PC-9 (cell line): Measurements from ENCODE around the gene KIFAP3. TPM values are rescaled to one million over a fixed set of nuclear protein-coding genes. Genes with fewer than 3 reads are reported as not detected.
A peak's percentile ranks its signal among the peaks of the same experiment; 100 is the strongest.
"Not testable (repeated sequence)": the region's sequence is repeated elsewhere in the genome, so short reads cannot be mapped to it uniquely, and the experiment has no call there.

Experiments
- BruUV-seq: library from RNA; stranded (reverse); fragments of 400-500 nt; replicated peaks from 2 replicates; lab custom pipeline; 2021; lab: Mats Ljungman, UMichigan
- CTCF ChIA-PET: fragments of 300-600 bp; sonication (Branson Sonifier 250); formaldehyde crosslinking; loops from one replicate; lab custom pipeline; 2022; ENCODE audit warnings: antibody characterized with exemption; lab: Charles Lee
- POLR2A ChIA-PET: fragments of 300-600 bp; sonication (Branson Sonifier 250); formaldehyde crosslinking; loops from one replicate; lab custom pipeline; 2022; ENCODE audit warnings: antibody characterized with exemption; ENCODE audit not compliant: unreplicated experiment; lab: Charles Lee
- DNase-seq, 2 experiments: peaks; one replicate each; pipeline versions ENCODE4 v3.0.0 to v3.0.0-alpha.2; 2015 to 2022; ENCODE audit warnings: mixed read lengths in 1 of 2
- H2AFZ ChIP-seq: fragments of 200-600 bp; sonication (generic); 2 replicates; pipeline ENCODE4 v1.8.1; 2017; ENCODE audit warnings: antibody characterized with exemption
- H3F3A ChIP-seq: fragments of 200-600 bp; sonication (generic); 2 replicates; pipeline ENCODE4 v1.8.1; 2017; ENCODE audit warnings: antibody characterized with exemption, mild to moderate bottlenecking, low read depth; ENCODE audit not compliant: insufficient read depth
- H3K27ac ChIP-seq: fragments of 200-600 bp; sonication (generic); 2 replicates; pipeline ENCODE4 v1.6.1; 2016; ENCODE audit warnings: mixed run types
- H3K27me3 ChIP-seq: fragments of 200-600 bp; sonication (generic); 2 replicates; pipeline ENCODE4 v1.6.1; 2016; ENCODE audit warnings: low read depth, mixed run types; ENCODE audit not compliant: insufficient read depth
- H3K36me3 ChIP-seq: fragments of 200-600 bp; sonication (generic); 2 replicates; pipeline ENCODE4 v1.6.1; 2016; ENCODE audit warnings: low read depth, mixed run types
- H3K4me1 ChIP-seq: fragments of 200-600 bp; sonication (generic); replicated peaks from 2 replicates; pipeline ENCODE4 v1.6.1; 2016; ENCODE audit warnings: mixed run types; ENCODE audit not compliant: insufficient read depth
- H3K4me2 ChIP-seq: fragments of 200-600 bp; sonication (generic); 2 replicates; pipeline ENCODE4 v1.6.1; 2017; ENCODE audit warnings: mixed run types
- H3K4me3 ChIP-seq: fragments of 200-600 bp; sonication (generic); 2 replicates; pipeline ENCODE4 v1.6.1; 2016; ENCODE audit warnings: mixed run types
- H3K79me2 ChIP-seq: fragments of 200-600 bp; sonication (generic); 2 replicates; pipeline ENCODE4 v1.6.1; 2017; ENCODE audit warnings: low read depth, mixed run types
- H3K9me2 ChIP-seq: fragments of 200-600 bp; sonication (generic); 2 replicates; pipeline ENCODE4 v1.8.1; 2017; ENCODE audit warnings: mild to moderate bottlenecking; ENCODE audit not compliant: insufficient read depth
- H3K9me3 ChIP-seq: fragments of 200-600 bp; sonication (generic); 2 replicates; pipeline ENCODE4 v1.8.1; 2016; ENCODE audit warnings: low read depth; ENCODE audit not compliant: insufficient read depth
- H4K20me1 ChIP-seq: fragments of 200-600 bp; sonication (generic); 2 replicates; pipeline ENCODE4 v1.8.1; 2017; ENCODE audit not compliant: insufficient read depth
- EZH2 ChIP-seq: fragments of 200-600 bp; sonication (generic); IDR thresholded peaks from 2 replicates; pipeline ENCODE4 v1.8.0; 2017; ENCODE audit warnings: antibody characterized with exemption, low read depth
- intact Hi-C: fragments of 100-400 bp; cut with micrococcal nuclease; formaldehyde crosslinking; loops from one replicate; pipeline ENCODE4 v1.10.0; 2022; ENCODE audit not compliant: unreplicated experiment
- total RNA-seq: library from RNA; stranded (reverse); gene quantifications from 2 replicates; pipeline ENCODE4 v1.2.3, GENCODE V29; 2021
- TF ChIP-seq, protein P1 (sequence below): fragments of 200-600 bp; sonication (generic); conservative IDR thresholded peaks from 2 replicates; pipeline ENCODE4 v1.6.1; 2017; ENCODE audit warnings: mixed run types, antibody characterized with exemption, mild to moderate bottlenecking, moderate library complexity

The KIFAP3 gene
- total RNA-seq, 1 experiment from 2014 or later: 9.7 TPM

DNA sequence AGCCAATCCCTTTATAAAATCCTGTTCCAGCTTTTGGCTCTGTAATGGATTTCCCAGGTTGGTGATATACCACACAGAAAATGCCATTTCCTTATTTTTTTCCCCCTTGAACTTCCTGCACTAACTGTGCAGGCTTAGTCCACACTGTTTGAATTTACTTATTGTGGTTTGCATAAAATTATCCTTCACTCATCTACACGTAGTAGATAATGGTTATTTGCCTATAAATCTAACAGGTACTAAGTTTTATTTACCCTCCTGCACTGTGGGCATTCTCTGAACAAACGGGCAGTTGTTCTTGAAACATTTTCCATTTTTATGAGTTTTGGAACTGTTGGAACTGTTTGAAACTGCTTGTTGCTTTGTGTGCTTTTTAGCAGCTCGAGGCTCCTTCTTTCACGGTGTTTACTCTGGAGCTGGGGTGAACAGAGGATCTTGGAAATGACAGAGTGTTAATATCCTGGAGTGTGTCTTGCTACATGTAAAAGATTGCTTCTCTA lies 23.0 kb upstream of the KIFAP3 start:
- BruUV-seq: no TSS peak
- Histone ChIP-seq H3K79me2 (no peaks in the 10 kb centered on the region), H3K27ac (no peak overlapping the region), H3K4me1 (no peaks in the 10 kb centered on the region; the same call in 1 of the 2 replicates), H3K9me2 (no peaks in the 10 kb centered on the region), H3F3A (no peaks in the 10 kb centered on the region), H3K27me3 (peaks cover 19% of the 10 kb centered on the region; the same call in 1 of the 2 replicates), H4K20me1 (no peaks in the 10 kb centered on the region), H2AFZ (no peak overlapping the region), H3K4me3 (no peak overlapping the region), H3K36me3 (no peaks in the 10 kb centered on the region), H3K9me3 (no peaks in the 10 kb centered on the region), H3K4me2 (no peak overlapping the region)
- DNase-seq: no peak
- ChIA-PET POLR2A (no interaction called here), CTCF (no interaction called here)
- intact Hi-C loops: no loop called here
- TF ChIP-seq EZH2: no peak
- TF ChIP-seq, protein P1, sequence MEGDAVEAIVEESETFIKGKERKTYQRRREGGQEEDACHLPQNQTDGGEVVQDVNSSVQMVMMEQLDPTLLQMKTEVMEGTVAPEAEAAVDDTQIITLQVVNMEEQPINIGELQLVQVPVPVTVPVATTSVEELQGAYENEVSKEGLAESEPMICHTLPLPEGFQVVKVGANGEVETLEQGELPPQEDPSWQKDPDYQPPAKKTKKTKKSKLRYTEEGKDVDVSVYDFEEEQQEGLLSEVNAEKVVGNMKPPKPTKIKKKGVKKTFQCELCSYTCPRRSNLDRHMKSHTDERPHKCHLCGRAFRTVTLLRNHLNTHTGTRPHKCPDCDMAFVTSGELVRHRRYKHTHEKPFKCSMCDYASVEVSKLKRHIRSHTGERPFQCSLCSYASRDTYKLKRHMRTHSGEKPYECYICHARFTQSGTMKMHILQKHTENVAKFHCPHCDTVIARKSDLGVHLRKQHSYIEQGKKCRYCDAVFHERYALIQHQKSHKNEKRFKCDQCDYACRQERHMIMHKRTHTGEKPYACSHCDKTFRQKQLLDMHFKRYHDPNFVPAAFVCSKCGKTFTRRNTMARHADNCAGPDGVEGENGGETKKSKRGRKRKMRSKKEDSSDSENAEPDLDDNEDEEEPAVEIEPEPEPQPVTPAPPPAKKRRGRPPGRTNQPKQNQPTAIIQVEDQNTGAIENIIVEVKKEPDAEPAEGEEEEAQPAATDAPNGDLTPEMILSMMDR: no peak

DNA sequence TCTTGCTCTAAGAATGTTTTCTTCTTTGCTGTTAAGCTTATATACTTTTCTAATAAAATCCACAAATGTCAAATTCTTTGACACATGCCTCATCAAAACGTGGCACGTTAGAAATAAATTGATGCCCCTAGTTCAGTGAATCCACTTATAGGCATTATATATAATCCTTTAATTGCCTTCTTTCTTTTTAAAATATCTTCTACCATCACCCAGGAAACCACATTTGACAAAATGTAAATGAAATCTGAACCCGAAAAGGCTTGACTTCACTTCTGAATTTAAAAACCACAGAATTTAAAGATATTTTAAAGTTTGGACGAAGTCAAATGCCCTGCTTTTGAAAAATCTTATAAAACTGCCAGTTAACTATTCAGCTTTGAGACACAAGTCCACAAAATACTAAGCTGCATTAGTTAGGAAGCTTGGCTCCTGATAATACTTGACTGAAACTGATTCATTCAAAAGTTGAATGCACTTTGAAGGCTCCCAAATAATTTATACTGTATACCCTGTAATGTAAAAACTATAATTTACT lies 22.4 kb upstream of the KIFAP3 start:
- no peaks in the 10 kb centered on the region for H3K9me3 ChIP-seq
- no peak overlapping the region for H3K4me2 ChIP-seq
- H3F3A ChIP-seq: no peaks in the 10 kb centered on the region
- intact Hi-C loops: no loop called here
- no peaks in the 10 kb centered on the region for H3K9me2 ChIP-seq
- no peak for DNase-seq
- no peaks in the 10 kb centered on the region for H3K79me2 ChIP-seq
- H4K20me1 ChIP-seq: no peaks in the 10 kb centered on the region
- BruUV-seq: no TSS peak
- H3K36me3 ChIP-seq: no peaks in the 10 kb centered on the region
- ChIA-PET CTCF (no interaction called here), POLR2A (no interaction called here)
- no peak overlapping the region for H2AFZ ChIP-seq
- no peak for TF ChIP-seq EZH2
- TF ChIP-seq, protein P1: no peak
- no peak overlapping the region for H3K4me3 ChIP-seq
- H3K27me3 ChIP-seq: peaks cover 19% of the 10 kb centered on the region; the same call in 1 of the 2 replicates
- H3K4me1 ChIP-seq: no peaks in the 10 kb centered on the region; the same call in 1 of the 2 replicates
- H3K27ac ChIP-seq: no peak overlapping the region

DNA sequence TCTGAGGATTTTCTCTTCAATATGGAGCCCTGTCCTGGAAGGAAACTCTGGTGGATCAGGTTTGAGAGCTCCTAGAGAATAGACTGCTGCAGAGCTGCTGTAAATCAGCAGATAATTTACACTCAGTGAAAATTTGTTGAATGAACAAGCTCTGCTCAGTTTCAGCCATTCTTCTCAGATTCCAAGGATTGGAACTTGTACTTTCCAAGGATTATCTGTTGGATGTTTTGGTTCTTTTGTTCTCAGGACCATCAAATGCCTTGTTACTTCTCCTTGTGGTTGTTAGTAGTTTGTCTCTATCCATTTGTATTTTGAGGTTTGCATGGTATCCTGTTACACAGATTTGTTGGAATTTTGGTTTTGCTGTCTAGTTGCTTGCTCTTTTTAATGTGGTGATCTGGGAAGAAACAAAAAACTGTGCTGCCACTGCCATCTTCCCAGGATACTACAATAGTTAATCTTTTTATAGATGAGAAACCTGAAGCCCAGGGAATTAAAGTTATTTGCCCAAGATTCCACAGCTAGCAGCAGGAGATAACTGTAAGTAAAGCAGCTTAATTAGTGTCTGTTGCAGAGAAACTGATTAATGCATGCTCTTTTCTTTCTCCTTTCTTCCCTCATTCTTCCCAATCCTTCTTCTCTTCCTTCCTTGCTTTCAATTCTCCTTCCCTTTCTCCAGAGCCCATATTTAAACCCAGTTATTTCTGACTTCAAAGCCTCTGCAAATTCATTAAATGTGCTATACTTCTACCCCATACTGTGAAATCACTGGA lies 21.7 kb upstream of the KIFAP3 start:
- BruUV-seq: no TSS peak
- Histone ChIP-seq H3K4me2 (no peak overlapping the region), H2AFZ (no peak overlapping the region), H3K27ac (no peak overlapping the region), H3K4me1 (no peaks in the 10 kb centered on the region; the same call in 1 of the 2 replicates), H3F3A (no peaks in the 10 kb centered on the region), H3K27me3 (peaks cover 19% of the 10 kb centered on the region; the same call in 1 of the 2 replicates), H3K9me3 (no peaks in the 10 kb centered on the region), H3K79me2 (no peaks in the 10 kb centered on the region), H3K36me3 (no peaks in the 10 kb centered on the region), H3K9me2 (no peaks in the 10 kb centered on the region), H4K20me1 (no peaks in the 10 kb centered on the region), H3K4me3 (no peak overlapping the region)
- CTCF ChIA-PET: no interaction called here
- intact Hi-C loops: no loop called here
- TF ChIP-seq EZH2: no peak
- TF ChIP-seq, protein P1: no peak
- POLR2A ChIA-PET: no interaction called here
- DNase-seq: no peak

DNA sequence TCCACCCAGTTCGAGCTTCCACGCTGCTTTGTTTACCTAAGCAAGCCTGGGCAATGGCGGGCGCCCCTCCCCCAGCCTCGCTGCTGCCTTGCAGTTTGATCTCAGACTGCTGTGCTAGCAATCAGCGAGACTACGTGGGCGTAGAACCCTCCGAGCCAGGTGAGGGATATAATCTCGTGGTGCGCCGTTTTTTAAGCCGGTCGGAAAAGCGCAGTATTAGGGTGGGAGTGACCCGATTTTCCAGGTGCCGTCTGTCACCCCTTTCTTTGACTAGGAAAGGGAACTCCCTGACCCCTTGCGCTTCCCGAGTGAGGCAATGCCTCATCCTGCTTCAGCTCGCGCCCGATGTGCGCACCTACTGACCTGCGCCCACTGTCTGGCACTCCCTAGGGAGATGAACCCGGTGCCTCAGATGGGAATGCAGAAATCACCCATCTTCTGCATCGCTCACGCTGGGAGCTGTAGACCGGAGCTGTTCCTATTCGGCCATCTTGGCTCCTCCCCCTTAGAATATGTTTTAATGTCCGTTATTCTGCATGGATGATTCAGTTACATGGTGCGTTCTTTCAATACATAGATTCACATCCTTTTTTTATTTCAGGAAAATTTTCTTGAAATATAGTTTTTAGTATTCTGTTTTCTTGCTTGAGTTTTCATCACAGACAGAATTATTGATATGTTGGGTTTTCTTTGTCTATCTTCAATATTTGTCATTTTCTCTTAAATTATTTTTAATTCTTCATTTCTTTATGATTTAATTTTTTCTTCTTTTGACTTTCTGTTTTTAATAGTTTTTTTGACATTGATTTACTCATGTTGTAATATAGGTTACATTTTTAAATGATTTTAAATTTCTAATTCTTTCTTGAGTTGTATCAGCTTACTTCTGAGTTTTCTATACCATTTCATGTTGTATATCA lies 20.5 kb upstream of the KIFAP3 start:
- H3F3A ChIP-seq, POLR2A ChIA-PET, H3K9me2 ChIP-seq, CTCF ChIA-PET, H3K36me3 ChIP-seq, intact Hi-C loops, H3K9me3 ChIP-seq, H4K20me1 ChIP-seq, H3K27ac ChIP-seq, H3K4me1 ChIP-seq, BruUV-seq, H3K79me2 ChIP-seq: not testable (repeated sequence)
- peak in 1 of 2 experiments; percentile 9 for DNase-seq
- H2AFZ ChIP-seq: peak overlapping the region; percentile 80; the same call in 1 of the 2 replicates
- H3K27me3 ChIP-seq: peaks cover 19% of the 10 kb centered on the region; the same call in 1 of the 2 replicates
- H3K4me3 ChIP-seq: peak overlapping the region; percentile 59; the same call in 1 of the 2 replicates
- H3K4me2 ChIP-seq: peak overlapping the region; percentile 76
